MM.1S (cell line): ENCODE results near the gene ZNF568.

Experiments
- CTCF ChIP-seq: fragments of 300-600 bp; sonication (generic); IDR thresholded peaks from 2 replicates; pipeline ENCODE4 v1.5.1; 2016; ENCODE audit warnings: antibody characterized with exemption, low read length, mixed read lengths
- EZH2 ChIP-seq: fragments of 300-600 bp; sonication (generic); optimal IDR thresholded peaks from 2 replicates; pipeline ENCODE3; 2017; ENCODE audit warnings: low read depth, mild to moderate bottlenecking, antibody characterized with exemption, low read length, mixed read lengths
- EZH2phosphoT487 ChIP-seq: fragments of 300-600 bp; sonication (generic); IDR thresholded peaks from 2 replicates; pipeline ENCODE4 v1.6.1; 2018; ENCODE audit warnings: antibody characterized with exemption, low read length

- TF ChIP-seq CTCF (no peak), EZH2phosphoT487 (no peak), EZH2 (no peak)
These were observed 2.0 kb downstream of the ZNF568 start for GRCh38 chr19:36918090-36918489.
